VCaP (cell line): ENCODE data around the gene HIPK1.

Experiments used
- H3K27ac ChIP-seq: fragments of 450-650 bp; 2 replicates; pipeline ENCODE4 v1.5.1; 2017
- CTCF ChIP-seq: fragments of 450-650 bp; conservative IDR thresholded peaks from 2 replicates; pipeline ENCODE4 v1.5.1; 2017; ENCODE audit warnings: mild to moderate bottlenecking, moderate library complexity

HIPK1 gene

GRCh38 chr1:113977906-113978305 lies 48.8 kb downstream of the HIPK1 start:
- no peak for TF ChIP-seq CTCF
- H3K27ac ChIP-seq: no peak overlapping the region

GRCh38 chr1:113978863-113979702 lies 50.0 kb downstream of the HIPK1 start, which contains the start of gene OLFML3:
OLFML3 (plus strand) TSS chr1:113979474; CDS start chr1:113979517, 43 bp downstream.
- peak; percentile 80 for TF ChIP-seq CTCF
- no peak within 1 kb of the TSS for H3K27ac ChIP-seq

- TF ChIP-seq CTCF: no peak
- no peak overlapping the region for H3K27ac ChIP-seq
Observed at GRCh38 chr1:113980110-113980509, 51.0 kb downstream of the HIPK1 start.

- TF ChIP-seq CTCF: no peak
- H3K27ac ChIP-seq: no peak overlapping the region
Observed at GRCh38 chr1:113981962-113982931, 53.1 kb downstream of the HIPK1 start.

GRCh38 chr1:113982949-113983348 lies 53.8 kb downstream of the HIPK1 start:
- H3K27ac ChIP-seq: no peak overlapping the region
- TF ChIP-seq CTCF: no peak

- no peak overlapping the region for H3K27ac ChIP-seq
- TF ChIP-seq CTCF: no peak
Observed at GRCh38 chr1:113983391-113983790, 54.3 kb downstream of the HIPK1 start.

GRCh38 chr1:113983826-113984225 lies 54.7 kb downstream of the HIPK1 start:
- no peak for TF ChIP-seq CTCF

More at GRCh38 chr1:113983826-113984225, 54.7 kb downstream of the HIPK1 start:
- no peak overlapping the region for H3K27ac ChIP-seq
